Astrocyte (in vitro differentiated cells and primary cell): ENCODE data around the gene SPATA2.

Experiments
- EZH2 ChIP-seq: IDR thresholded peaks from 2 replicates; pipeline ENCODE4 v1.6.1; 2012; ENCODE audit warnings: mild to moderate bottlenecking, low read length, inconsistent platforms; ENCODE audit not compliant: insufficient read depth
- TF ChIP-seq, protein P1 (sequence below): IDR thresholded peaks from 2 replicates; pipeline ENCODE4 v1.5.1; 2011; ENCODE audit warnings: low read depth, mild to moderate bottlenecking, inconsistent platforms, low read length, moderate library complexity; ENCODE audit not compliant: insufficient read depth

DNA sequence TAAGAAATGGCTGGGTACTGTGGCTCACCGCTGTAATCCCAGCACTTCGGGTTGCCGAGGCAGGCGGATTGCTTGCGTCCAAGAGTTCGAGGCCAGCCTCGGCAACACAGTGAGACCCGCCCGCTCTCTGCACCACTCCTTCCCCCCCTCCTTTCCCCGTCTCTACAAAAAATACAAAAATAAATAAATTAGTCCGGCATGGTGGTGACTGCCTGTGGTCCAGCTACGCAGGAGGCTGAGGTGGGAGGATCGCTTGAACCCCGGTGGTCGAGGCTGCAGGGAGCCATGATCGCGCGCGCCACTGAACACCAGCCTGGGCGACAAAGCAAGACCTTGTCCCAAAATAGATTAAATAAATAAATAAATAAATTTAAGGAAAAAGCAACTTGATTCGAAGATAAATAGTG lies 20.4 kb upstream of the SPATA2 start:
- TF ChIP-seq, protein P1, sequence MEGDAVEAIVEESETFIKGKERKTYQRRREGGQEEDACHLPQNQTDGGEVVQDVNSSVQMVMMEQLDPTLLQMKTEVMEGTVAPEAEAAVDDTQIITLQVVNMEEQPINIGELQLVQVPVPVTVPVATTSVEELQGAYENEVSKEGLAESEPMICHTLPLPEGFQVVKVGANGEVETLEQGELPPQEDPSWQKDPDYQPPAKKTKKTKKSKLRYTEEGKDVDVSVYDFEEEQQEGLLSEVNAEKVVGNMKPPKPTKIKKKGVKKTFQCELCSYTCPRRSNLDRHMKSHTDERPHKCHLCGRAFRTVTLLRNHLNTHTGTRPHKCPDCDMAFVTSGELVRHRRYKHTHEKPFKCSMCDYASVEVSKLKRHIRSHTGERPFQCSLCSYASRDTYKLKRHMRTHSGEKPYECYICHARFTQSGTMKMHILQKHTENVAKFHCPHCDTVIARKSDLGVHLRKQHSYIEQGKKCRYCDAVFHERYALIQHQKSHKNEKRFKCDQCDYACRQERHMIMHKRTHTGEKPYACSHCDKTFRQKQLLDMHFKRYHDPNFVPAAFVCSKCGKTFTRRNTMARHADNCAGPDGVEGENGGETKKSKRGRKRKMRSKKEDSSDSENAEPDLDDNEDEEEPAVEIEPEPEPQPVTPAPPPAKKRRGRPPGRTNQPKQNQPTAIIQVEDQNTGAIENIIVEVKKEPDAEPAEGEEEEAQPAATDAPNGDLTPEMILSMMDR: no peak
- no peak for TF ChIP-seq EZH2
